22Rv1 (cell line): ENCODE data around the gene EEA1.

Source experiments
- H3K27ac ChIP-seq: fragments of 450-650 bp; 2 replicates; pipeline ENCODE4 v1.5.1; 2017
- CTCF ChIP-seq: fragments of 450-650 bp; IDR thresholded peaks from 2 replicates; pipeline ENCODE4 v1.5.1; 2017; ENCODE audit warnings: mild to moderate bottlenecking
- ZFX ChIP-seq: fragments of 450-650 bp; IDR thresholded peaks from 2 replicates; pipeline ENCODE4 v1.6.1; 2017; ENCODE audit warnings: antibody characterized with exemption, borderline replicate concordance

EEA1 gene

GRCh38 chr12:92737855-92738850 lies 190.9 kb downstream of the EEA1 start:
- TF ChIP-seq ZFX (no peak), CTCF (no peak)
- no peak overlapping the region for H3K27ac ChIP-seq

GRCh38 chr12:92736605-92737004 lies 192.5 kb downstream of the EEA1 start:
- no peak overlapping the region for H3K27ac ChIP-seq
- no peak for TF ChIP-seq CTCF
- no peak for TF ChIP-seq ZFX

- TF ChIP-seq ZFX (no peak), CTCF (peak; percentile 17)
- H3K27ac ChIP-seq: no peak overlapping the region
These were observed 193.9 kb downstream of the EEA1 start for GRCh38 chr12:92735131-92735721.

GRCh38 chr12:92733661-92734060 lies 195.4 kb downstream of the EEA1 start:
- no peak for TF ChIP-seq CTCF
- TF ChIP-seq ZFX: no peak
- H3K27ac ChIP-seq: no peak overlapping the region

GRCh38 chr12:92733181-92733580 lies 195.9 kb downstream of the EEA1 start:
- TF ChIP-seq ZFX: no peak
- no peak for TF ChIP-seq CTCF
- H3K27ac ChIP-seq: no peak overlapping the region

- no peak for TF ChIP-seq ZFX
- TF ChIP-seq CTCF: no peak
- H3K27ac ChIP-seq: no peak overlapping the region
These were observed 196.4 kb downstream of the EEA1 start for GRCh38 chr12:92732716-92733115.

GRCh38 chr12:92732216-92732615 lies 196.9 kb downstream of the EEA1 start:
- TF ChIP-seq ZFX: no peak
- TF ChIP-seq CTCF: no peak

More at GRCh38 chr12:92732216-92732615, 196.9 kb downstream of the EEA1 start:
- H3K27ac ChIP-seq: no peak overlapping the region
